SKM-1 treated with dmso at 0.1 percent for 144 hours (cell line): ENCODE measurements around the gene ACBD6.
"Not testable (repeated sequence)": the region's sequence is repeated elsewhere in the genome, so short reads cannot be mapped to it uniquely, and the experiment has no call there.

Experiments
- DNase-seq: peaks from one replicate; lab custom pipeline; 2025; ENCODE audit not compliant: unreplicated experiment; lab: John Stamatoyannopoulos, UW

The ACBD6 gene, protein sequence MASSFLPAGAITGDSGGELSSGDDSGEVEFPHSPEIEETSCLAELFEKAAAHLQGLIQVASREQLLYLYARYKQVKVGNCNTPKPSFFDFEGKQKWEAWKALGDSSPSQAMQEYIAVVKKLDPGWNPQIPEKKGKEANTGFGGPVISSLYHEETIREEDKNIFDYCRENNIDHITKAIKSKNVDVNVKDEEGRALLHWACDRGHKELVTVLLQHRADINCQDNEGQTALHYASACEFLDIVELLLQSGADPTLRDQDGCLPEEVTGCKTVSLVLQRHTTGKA

DNA sequence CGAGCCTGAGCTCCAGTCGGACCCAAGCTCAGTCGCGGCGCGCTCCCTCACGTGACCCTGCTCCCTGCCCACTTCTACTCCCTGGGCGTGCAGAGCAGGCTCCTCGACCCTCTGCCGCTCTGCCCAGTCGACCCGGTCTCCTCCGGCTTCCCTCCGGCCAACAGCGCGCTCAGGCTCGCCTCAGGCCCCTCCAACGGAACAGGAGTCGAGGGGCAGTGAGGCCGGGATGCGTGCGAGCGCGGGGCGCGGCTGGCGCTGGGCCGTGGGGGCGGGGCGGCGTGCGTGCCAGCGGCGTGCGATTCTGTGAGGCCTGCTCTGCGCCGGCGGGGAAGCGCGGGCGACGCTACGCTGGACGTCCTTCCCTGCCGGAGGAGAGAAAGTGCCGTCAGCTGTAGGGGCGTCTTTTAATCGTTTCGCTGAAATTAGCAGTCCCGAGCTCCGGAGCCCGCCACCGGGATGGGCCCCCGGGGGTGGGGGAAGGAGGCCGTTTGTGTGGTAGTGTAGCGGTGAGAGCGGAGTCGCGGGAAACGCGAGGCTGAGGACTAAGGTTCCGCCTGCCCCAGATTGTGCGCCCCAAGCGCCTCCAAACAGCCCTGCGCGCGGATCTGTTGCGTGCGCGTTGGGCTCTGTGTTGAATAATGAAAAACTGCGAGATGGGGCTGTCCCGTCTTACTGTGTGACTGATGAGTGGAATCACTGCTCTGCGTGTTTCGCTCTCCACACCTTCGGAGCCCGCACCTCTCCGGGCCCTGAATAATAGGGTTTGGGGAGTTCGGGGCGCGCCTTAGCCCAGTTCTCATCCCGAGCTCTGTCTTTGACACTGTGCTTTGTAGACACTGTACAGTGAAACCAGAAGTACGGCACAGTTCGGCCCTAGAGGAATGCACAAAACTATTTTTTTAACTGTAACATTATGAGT lies at the start of gene ACBD6:
ACBD6 (minus strand) TSS at position 217 of the 919 bp plus-strand sequence. CDS start 311 bp downstream, outside the sequence.
- DNase-seq = peak; percentile 96

DNA sequence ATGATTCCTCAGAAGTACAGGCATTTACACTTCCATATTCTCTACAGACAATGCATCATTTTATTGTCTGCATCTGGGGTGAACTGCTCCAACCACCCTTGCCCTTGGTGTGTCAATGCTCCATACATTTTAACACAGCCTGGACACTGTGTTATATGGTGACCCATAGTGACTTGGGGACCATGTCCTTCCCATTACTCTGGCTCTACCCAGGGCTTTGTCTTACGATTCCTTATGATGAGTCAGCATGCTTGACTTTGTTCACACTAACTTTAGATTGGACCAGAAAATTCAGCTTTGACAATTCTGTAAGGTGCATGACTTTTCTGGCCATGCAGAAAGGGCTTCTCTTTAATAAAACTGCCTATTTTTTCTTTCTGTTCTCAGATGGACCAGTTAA lies 49.6 kb upstream of the ACBD6 start:
- no peak for DNase-seq

DNA sequence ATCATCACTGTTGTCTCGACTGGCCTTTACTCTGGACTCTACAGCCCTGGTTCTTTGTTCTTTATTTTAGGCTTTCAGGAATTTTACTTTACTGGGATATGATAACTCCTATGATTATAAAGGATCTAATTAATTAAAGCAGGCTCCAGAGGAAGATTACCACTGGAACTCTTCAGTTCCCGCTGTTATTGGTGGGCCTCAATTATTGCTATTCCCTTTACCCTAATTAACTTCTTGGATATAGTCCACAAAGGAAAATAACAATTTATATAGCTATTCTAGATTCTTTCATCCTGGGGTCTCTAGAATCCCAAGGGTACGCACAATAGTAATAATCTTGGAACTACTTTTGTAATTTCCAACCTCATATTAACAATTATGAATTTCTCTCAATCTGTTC lies 47.9 kb upstream of the ACBD6 start:
- DNase-seq = no peak

DNA sequence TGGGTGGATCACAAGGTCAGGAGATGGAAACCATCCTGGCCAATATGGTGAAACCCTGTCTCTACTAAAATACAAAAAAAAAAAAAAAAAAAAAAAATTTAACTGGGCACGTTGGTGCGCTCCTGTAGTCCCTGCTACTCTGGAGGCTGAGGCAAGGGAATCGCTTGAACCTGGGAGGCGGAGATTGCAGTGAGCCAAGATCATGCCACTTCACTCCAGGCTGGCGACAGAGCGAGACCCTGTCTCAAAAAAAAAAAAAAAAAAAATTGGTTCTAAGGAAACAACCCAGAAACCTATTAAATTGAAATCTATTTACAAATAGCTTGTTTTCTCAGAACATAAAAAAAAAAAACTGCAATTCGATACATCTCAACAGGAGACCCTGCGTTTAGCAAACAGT lies 47.4 kb upstream of the ACBD6 start:
- DNase-seq = not testable (repeated sequence)

DNA sequence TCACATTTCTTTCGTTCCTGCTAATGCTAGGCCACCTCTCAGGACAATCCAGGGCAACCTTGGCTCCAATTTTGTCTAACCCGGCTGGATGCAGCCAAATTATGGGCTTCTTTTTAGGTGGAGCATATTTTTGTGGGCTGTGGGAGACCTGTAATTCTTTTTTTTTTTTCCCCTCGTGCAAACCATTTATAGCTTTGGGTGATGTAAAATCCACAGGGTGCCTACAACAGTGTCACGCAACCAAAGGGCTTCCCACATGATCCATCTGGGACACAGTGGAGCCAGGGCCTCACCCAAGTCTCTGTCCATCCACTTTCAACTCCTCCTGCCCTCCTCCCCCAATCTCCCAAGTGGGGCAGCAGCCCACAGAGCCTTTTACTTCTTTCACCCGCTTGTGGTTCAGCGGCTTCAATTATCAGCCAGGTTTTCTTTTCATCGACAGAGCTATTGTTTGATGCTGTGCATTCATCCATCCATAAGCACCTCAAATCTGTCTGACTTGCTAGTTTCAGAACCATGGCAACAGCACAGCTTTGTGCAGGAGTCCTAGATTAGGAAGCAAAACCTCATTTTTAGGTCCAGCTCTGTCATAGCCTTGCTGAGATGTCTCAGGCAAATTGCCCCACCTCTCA lies 46.4 kb upstream of the ACBD6 start:
- no peak for DNase-seq

DNA sequence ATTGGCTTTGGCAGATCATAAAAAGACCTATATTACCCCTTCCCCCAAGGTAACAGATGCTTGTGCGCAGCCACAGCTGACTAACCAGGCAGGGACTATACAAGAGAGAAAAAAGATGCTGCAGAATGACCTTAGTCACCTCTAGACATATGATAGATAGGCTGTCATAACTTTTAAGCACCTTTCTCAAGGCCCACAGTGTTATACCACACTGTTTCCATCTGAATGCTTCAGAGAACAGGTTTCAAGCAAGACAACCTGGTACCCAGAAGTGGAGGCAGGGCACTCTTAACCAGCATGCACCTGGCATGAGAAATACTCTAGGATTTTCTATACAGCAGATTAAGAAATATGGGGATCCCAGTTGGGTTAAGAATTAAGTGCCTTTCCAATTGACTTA lies 43.6 kb upstream of the ACBD6 start:
- DNase-seq = no peak

DNA sequence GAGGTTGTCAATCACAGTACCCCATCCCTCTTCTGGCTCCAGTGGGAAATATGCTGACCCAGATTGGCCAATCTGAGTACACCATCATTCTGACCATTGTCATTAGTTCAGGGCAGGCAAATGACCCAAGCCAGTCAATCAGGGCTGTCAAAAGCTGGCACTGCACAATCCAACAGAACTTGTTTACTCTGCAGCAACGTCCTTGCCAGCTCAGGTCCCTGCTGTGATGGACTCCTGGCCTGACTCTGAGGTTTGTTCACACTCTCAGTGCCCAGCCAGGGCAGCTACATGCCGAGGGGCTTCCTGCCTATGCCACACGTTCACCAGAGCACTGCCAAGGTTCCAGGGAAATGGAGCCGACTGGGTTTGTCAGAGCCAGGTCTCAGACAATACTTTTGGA lies 41.7 kb upstream of the ACBD6 start:
- DNase-seq = no peak

DNA sequence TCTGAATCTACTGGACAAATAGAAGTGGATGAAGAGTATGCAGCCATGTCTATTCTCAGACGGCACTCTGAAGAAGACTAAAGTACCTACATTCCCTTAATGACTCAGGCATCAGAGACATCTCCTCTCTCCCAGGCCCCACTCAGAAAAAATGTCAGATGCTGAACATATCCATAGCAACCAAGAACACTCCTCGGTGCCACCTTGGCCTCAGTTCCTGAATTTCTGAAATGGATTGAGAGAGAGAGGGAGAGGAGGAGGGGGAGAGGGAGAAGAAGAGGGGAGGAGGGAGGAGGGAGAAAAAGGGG lies 40.4 kb upstream of the ACBD6 start:
- DNase-seq = no peak

DNA sequence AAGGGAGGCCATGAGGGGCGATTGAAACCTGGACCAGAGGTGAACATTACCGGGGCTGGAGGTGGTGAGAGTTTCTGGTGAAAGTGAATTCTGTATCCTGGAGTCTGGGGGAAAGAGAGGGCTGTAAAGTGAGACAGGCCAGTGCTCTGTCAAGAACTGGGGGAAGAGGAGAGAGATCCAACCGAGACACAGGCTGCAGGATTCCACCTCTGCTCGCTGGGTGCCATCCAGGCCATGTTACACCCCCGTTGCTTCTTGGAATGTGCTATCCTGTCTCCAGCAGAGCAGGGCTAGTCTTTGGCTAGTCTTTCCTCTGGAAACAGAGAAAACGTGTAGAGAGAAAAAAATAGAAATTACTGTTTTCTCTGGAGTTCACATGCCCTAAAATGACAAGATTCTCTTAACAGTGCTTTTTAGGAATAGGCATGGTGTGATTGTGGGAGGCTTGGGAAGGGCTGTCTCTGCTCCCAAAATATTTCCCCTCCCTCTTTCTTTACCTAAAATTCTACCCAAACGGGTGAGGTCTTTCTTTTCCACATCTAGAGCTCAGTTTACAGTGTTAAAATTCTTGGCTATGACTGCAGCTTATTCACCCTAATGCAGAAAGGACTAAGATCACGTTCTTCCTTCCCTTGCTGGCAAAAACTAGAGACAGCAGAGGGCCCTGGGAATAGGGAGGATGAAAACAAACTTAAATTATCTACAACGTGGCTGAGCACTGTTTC lies 39.9 kb upstream of the ACBD6 start:
- DNase-seq = no peak

DNA sequence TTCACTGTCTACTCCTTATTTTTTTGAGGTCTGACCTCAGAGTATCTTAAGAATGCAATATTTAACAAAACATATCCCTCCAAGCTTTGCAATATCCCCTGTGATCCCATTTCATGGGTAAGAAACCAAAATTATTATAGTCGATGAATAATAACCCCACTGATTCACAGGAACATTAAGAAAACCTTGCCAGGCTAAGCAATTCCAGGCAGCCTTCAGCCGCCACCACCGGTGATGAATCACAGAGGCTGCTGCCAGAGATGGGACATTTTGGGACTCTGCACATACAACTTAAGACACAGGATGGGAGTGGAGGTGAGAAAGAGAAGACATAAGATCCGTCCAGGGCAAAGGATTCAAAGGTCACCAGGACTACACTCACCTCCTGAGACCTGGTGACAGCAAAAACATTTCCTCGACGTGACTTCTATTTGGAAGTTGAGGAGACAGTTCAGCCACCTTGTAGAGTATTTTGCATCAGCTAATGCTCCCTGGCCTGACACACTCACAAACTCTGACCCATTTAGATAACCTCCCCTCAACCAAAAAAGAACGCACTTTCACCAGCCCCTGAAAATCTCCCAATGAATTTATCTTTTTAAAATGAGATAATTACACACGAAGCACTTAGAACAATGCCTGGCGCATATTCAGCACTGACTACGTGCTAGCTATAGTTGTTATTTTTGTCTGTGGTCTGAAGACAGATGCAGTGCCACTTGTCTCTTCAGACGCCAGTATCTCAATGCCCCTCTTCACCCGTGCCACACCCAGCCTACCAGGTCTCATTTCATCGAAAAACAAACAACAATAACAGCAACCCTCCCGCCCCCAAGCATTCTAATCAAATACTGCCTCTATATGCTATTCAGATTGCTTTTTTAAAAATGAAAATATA lies 38.6 kb upstream of the ACBD6 start:
- DNase-seq = no peak

DNA sequence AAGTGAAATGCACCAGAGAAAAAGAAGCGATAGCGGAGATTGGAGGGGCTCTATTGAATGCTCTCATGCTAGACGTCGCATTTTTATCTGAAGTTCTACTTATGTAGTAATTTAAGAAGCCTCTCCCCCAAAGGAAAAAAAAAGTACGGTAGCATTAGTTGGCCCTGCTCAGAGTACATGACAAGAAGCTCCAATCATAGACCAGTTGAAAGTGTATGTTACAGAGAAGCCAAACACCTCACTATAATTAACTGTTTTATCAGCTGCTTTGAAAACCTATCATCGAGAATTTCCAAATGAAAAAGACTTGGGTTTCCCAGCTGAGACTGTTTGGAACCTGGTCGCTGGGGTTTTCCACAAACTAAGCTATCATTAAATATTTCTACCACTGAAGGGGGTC lies 36.8 kb upstream of the ACBD6 start:
- no peak for DNase-seq

DNA sequence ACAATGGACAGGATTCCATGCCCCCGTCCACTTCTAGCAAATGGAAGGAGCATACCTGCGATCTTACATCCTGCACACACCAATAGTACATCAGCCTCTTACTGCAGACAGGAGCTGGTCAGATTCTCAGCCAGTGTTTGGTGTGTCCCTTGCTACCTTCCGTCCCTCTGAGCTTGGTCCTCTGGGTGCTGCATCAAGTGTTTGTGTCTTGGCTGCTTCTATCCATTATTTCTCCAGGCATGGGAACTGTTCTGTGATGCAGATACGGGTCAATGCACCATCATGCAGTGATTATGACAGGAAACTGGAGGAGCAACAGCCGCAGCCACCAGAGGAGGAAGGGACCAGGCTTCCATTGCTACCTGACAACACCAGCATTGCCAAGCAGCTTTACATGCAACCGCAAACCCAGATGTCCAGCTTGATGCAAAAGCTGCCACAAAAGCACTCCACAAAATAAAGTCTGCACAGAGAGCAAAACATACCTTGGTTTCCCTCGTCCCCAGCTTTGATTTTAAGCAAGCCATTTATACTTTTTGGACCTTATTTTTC lies 34.5 kb upstream of the ACBD6 start:
- DNase-seq = no peak

DNA sequence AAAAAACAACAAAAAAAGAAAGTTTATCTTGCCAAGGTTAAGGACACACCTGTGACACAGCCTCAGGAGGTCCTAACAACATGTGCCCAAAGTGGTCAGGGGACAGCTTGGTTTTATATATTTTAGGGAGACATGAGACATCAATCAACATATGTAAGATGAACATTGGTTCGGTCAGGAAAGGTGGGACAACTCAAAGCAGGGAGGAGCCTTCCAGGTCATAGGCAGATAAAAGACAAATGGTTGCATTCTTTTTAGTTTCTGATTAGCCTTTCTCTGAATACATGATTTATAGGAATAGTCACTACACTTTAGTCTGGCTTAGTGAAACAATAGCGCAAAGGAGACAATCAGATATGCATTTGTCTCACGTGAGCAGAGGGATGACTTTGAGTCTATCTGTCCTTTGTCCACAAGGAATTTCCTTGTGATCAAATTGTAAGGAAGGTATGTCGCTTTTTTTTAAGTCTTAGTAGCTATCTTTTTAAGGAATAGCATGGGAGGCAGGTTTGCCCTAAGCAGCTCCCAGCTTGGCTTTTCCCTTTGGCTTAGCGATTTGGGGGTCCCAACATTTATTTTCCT lies 33.1 kb upstream of the ACBD6 start:
- no peak for DNase-seq

DNA sequence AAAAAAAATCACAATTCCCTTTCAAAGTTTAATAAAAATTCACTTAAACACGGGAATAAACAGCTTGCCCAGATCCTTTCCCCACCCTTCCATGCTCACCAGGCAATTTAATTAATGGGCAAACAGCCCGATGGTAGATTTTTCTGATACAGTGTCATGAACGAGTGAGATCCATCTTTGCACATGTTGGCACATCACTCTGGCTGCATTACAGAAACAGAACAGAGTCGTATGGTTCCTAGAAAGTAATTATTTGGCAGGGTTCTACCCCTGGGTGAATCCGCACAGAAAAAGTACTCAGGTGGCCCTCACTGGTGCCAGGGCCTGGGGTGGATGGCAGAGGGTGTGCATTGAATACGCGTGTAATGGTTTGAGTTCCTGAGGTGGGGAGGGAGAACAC lies 31.8 kb upstream of the ACBD6 start:
- DNase-seq = no peak

DNA sequence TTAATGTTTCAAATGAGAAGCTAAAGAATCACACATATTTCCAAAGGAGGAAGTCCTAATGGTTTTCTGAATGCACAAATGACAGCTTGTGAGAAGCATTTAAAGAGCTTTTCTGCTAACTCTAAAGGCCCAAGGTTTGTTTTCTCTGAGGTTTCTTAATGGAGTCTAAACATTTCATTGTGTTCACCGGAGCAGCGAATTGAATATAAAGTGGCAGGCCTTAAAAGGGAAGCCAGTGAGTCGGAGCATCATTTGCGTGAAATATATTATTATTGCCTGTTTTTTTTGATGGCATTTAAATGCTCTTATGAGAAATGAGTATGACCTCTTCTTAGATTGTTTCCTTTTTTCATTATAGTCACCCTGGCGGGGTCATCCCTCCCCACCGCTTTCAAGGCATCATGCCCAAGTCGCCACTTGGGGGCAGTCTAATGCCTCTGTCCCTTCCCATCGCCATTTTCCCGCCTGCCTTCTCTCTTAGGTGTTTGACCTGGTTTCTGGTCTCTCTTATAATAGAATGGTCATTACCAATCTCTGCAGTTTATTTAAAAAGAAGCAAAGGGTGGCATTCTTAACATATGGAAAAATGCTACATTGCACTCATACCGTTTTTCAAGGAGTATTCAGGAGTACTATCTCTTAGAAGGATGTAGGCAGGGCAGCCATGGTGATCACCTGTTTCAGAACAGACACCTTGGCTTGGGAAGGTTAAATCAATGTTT lies 31.1 kb upstream of the ACBD6 start:
- DNase-seq = peak; percentile 75

DNA sequence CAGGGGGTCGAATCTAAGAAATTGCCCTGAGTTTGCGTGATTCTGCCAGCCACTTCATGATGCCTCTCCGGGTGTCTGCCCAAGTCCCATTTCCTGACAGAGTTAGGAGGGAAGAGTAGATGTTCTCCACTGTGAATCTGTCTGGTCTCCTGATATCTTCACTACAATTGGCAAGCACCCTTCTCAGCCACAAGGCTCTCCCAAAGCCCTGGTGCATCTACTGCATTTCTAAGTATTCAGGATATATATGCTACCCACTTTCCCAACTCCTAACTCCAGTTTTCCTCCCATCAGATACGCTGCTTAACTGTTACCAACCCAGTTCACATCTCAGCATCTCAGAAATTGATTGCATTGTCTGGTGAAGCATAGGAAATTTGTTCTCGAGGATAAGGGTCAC lies 30.5 kb upstream of the ACBD6 start:
- no peak for DNase-seq

DNA sequence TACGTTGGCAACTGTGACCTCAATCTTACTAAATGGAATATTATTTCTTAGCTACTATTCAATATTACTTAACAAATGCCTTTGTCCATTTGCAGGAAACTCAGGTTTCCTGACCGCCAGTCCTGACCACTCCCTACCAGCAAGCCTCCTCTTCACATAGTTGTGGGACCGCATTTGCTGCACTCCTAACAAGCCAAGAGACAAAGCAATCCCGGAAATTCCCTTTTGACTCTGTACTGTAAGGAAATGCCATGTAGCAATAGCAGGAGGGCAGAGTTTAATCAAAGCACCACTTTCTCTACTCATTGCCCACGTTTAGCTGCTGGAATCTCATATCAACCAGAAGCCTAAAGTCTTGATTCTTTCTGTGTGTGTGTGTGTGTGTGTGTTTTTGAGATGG lies 28.1 kb upstream of the ACBD6 start:
- no peak for DNase-seq

DNA sequence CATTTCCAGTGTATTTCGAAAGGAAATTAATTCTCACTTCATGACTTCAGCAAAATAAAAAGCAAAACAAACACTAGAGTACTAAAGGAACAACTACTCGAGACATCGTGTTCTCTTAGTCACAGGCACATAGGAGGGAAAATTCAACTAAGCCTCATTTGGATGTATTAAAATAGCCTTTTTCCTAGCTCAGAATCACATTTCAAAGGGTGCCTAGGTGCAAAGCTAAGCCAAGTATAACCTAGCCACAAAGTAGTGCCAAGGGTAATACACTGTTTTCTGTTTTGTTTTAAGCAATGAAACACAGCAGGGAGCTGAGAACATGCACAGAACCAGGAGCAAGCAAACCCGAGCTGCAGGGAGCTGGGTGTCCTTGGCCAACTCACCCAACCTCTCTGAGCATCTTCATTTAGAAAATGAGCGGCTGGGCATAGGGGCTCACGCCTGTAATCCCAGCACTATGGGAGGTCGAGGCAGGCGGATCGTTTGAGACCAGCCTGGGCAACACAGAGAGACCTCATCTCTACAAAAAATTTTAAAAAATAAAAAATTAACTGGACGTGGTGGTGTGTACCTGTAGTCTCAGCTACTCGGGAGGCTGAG lies 26.6 kb upstream of the ACBD6 start:
- no peak for DNase-seq
